CD14-positive monocyte (primary cell): Measurements from ENCODE around the gene CCT4. TPM values are rescaled to one million over a fixed set of nuclear protein-coding genes. Genes with fewer than 3 reads are reported as not detected.

Experiments used
- DNase-seq, 3 donors: peaks; one replicate each; pipeline ENCODE4 v3.0.0-alpha.2; 2011 to 2022
- H2AFZ ChIP-seq: 2 replicates; pipeline ENCODE4 v1.6.0; 2012; ENCODE audit warnings: mild to moderate bottlenecking, low read depth, low read length, inconsistent platforms; ENCODE audit not compliant: insufficient read depth, poor library complexity, severe bottlenecking
- H3K27ac ChIP-seq, 2 donors: 1 replicate in 1 of 2; 2 replicates in 1 of 2; pipeline ENCODE4 v1.5.1; 2012 to 2013; ENCODE audit warnings: low read length in 2 of 2, control low read depth in 1 of 2, inconsistent platforms in 1 of 2, low read depth in 1 of 2, mild to moderate bottlenecking in 1 of 2
- H3K27me3 ChIP-seq, 2 donors: one replicate each; pipeline versions ENCODE4 v1.6.0 to v1.6.1; 2011 to 2013; ENCODE audit warnings: low read length in 2 of 2; ENCODE audit not compliant: control insufficient read depth in 2 of 2, insufficient read depth in 2 of 2
- H3K36me3 ChIP-seq, 2 donors: replicated peaks in 1 of 2; 1 replicate in 1 of 2; 2 replicates in 1 of 2; pipeline versions ENCODE4 v1.5.1 to v1.6.1; 2012 to 2013; ENCODE audit warnings: low read length in 2 of 2, control low read depth in 1 of 2, inconsistent platforms in 1 of 2, mild to moderate bottlenecking in 1 of 2; ENCODE audit not compliant: insufficient read depth in 2 of 2, control insufficient read depth in 1 of 2
- H3K4me1 ChIP-seq, 2 donors: 1 replicate in 1 of 2; 2 replicates in 1 of 2; pipeline versions ENCODE4 v1.5.1 to v1.6.1; 2012 to 2013; ENCODE audit warnings: low read length in 2 of 2, control low read depth in 1 of 2, inconsistent platforms in 1 of 2, mild to moderate bottlenecking in 1 of 2, moderate library complexity in 1 of 2; ENCODE audit not compliant: insufficient read depth in 2 of 2, control insufficient read depth in 1 of 2
- H3K4me2 ChIP-seq: replicated peaks from 2 replicates; pipeline ENCODE3; 2012; ENCODE audit warnings: low read length, moderate library complexity, mild to moderate bottlenecking; ENCODE audit not compliant: poor library complexity, severe bottlenecking; ENCODE audit errors: extremely low read depth
- H3K4me3 ChIP-seq, 3 experiments: fragments of 200-600 bp in 1 of 3; sonication (generic) in 1 of 3; replicated peaks in 1 of 3; 1 replicate in 2 of 3; 2 replicates in 1 of 3; pipeline ENCODE4 v1.5.1; 2011 to 2013; ENCODE audit warnings: low read length in 3 of 3, mild to moderate bottlenecking in 3 of 3, control low read depth in 2 of 3, low read depth in 2 of 3, inconsistent platforms in 1 of 3, moderate library complexity in 1 of 3
- H3K79me2 ChIP-seq: 2 replicates; pipeline ENCODE4 v1.6.0; 2012; ENCODE audit warnings: mild to moderate bottlenecking, control low read depth, inconsistent platforms, low read length, moderate library complexity; ENCODE audit not compliant: insufficient read depth
- H3K9ac ChIP-seq: 2 replicates; pipeline ENCODE4 v1.6.0; 2017; ENCODE audit warnings: low read length, mild to moderate bottlenecking; ENCODE audit not compliant: insufficient read depth, poor library complexity, severe bottlenecking
- H3K9me3 ChIP-seq, 2 donors: replicated peaks in 1 of 2; 1 replicate in 1 of 2; 2 replicates in 1 of 2; pipeline versions ENCODE4 v1.5.1 to v1.6.1; 2012 to 2013; ENCODE audit warnings: low read length in 2 of 2, control low read depth in 1 of 2; ENCODE audit not compliant: control insufficient read depth in 1 of 2, insufficient read depth in 1 of 2
- H4K20me1 ChIP-seq: 2 replicates; pipeline ENCODE4 v1.6.0; 2012; ENCODE audit warnings: mild to moderate bottlenecking, low read length, control low read depth, moderate library complexity; ENCODE audit not compliant: insufficient read depth
- H3K27ac Mint-ChIP-seq, 7 donors: one replicate each; pipeline ENCODE4 v1.8.0; 2020; ENCODE audit warnings: mild to moderate bottlenecking in 7 of 7, mixed read lengths in 7 of 7, moderate library complexity in 6 of 7, inconsistent platforms in 2 of 7
- H3K27me3 Mint-ChIP-seq, 3 donors: one replicate each; pipeline ENCODE4 v1.8.0; 2021 to 2022; ENCODE audit warnings: low read depth in 3 of 3, mild to moderate bottlenecking in 3 of 3, mixed read lengths in 3 of 3, moderate library complexity in 3 of 3, inconsistent platforms in 1 of 3
- H3K36me3 Mint-ChIP-seq, 2 donors: one replicate each; pipeline ENCODE4 v1.8.0; 2020; ENCODE audit warnings: mixed read lengths in 2 of 2, inconsistent platforms in 1 of 2, mild to moderate bottlenecking in 1 of 2
- H3K4me1 Mint-ChIP-seq: one replicate; pipeline ENCODE4 v1.8.0; 2020; ENCODE audit warnings: mild to moderate bottlenecking, mixed read lengths
- H3K4me3 Mint-ChIP-seq, 2 donors: one replicate each; pipeline ENCODE4 v1.8.0; 2020; ENCODE audit warnings: mild to moderate bottlenecking in 2 of 2, mixed read lengths in 2 of 2, moderate library complexity in 1 of 2
- H3K9me3 Mint-ChIP-seq, 7 donors: one replicate each; pipeline ENCODE4 v1.8.0; 2020 to 2022; ENCODE audit warnings: mixed read lengths in 7 of 7, mild to moderate bottlenecking in 6 of 7, moderate library complexity in 6 of 7, inconsistent platforms in 2 of 7
- WGBS: methylation state at CpG from one replicate; pipeline ENCODE4 v1.1.5; 2013; ENCODE audit warnings: missing lambda C conversion rate; ENCODE audit not compliant: insufficient coverage; 5-methylcytosine and 5-hydroxymethylcytosine counted together
- intact Hi-C, 2 donors: fragments of 100-400 bp; cut with micrococcal nuclease; formaldehyde crosslinking; loops; one replicate each; pipeline versions ENCODE4 v1.15.0 to v1.15.1; 2023
- polyA plus RNA-seq, 3 donors: library from polyadenylated mRNA; depleted of rRNA in 1 of 3; unstranded in 2 of 3; stranded (reverse) in 1 of 3; fragments of 300-500 nt in 2 of 3; fragments of >200 nt in 1 of 3; fragmentation: Illumina TruSeq in 2 of 3; gene quantifications; 1 replicate in 2 of 3; 2 replicates in 1 of 3; pipeline ENCODE4 v1.2.3, GENCODE V29; 2012 to 2021
- TF ChIP-seq, protein P1 (sequence below): fragments of 200-600 bp; IDR thresholded peaks from one replicate; pipeline ENCODE4 v1.8.0; 2022; ENCODE audit warnings: antibody characterized with exemption, mild to moderate bottlenecking

CCT4 gene
- polyA plus RNA-seq, 3 donors = 26.1 to 78.1 (median 73.1) TPM

DNA sequence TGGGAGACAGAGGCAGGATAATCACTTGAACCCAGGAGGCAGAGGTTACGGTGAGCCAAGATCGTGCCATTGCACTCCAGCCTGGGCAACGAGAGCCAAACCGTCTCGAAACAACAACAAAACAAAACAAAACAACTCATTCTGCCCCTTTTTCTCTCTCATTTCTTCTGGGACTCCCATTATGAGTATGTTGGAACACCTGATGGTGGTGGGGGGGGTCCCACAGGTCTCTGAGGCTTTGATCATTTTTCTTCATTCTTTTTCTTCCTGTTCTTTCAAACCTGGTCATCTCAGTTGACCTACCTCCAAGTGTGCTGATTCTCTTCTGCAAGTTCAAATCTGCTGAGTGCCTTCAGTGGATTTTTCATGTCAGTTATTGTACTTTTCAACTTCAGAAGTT, 26.4 kb downstream of the CCT4 start:
- no peaks in the 10 kb centered on the region for H3K27me3 ChIP-seq
- Mint-ChIP-seq H3K36me3 (peaks cover 22 to 34% of the 10 kb centered on the region in 2 donors), H3K9me3 (peaks cover 2 to 6% (median 3%) of the 10 kb centered on the region in 7 donors), H3K27ac (no peak overlapping the region), H3K4me3 (no peak overlapping the region), H3K4me1 (no peaks in the 10 kb centered on the region), H3K27me3 (no peaks in the 10 kb centered on the region)
- no peak overlapping the region for H3K4me3 ChIP-seq
- no peak for DNase-seq
- no peak overlapping the region for H3K9ac ChIP-seq
- no peak overlapping the region for H2AFZ ChIP-seq
- WGBS = 100% methylated on average over 2 of the region's 5 CpGs
- H3K4me2 ChIP-seq = no peak overlapping the region
- no peaks in the 10 kb centered on the region for H3K9me3 ChIP-seq
- no peaks in the 10 kb centered on the region for H4K20me1 ChIP-seq
- H3K27ac ChIP-seq = no peak overlapping the region
- H3K36me3 ChIP-seq = peaks cover 11 to 33% of the 10 kb centered on the region in 2 donors
- TF ChIP-seq, protein P1, sequence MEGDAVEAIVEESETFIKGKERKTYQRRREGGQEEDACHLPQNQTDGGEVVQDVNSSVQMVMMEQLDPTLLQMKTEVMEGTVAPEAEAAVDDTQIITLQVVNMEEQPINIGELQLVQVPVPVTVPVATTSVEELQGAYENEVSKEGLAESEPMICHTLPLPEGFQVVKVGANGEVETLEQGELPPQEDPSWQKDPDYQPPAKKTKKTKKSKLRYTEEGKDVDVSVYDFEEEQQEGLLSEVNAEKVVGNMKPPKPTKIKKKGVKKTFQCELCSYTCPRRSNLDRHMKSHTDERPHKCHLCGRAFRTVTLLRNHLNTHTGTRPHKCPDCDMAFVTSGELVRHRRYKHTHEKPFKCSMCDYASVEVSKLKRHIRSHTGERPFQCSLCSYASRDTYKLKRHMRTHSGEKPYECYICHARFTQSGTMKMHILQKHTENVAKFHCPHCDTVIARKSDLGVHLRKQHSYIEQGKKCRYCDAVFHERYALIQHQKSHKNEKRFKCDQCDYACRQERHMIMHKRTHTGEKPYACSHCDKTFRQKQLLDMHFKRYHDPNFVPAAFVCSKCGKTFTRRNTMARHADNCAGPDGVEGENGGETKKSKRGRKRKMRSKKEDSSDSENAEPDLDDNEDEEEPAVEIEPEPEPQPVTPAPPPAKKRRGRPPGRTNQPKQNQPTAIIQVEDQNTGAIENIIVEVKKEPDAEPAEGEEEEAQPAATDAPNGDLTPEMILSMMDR = no peak
- intact Hi-C loops = no loop called here
- H3K79me2 ChIP-seq = no peaks in the 10 kb centered on the region
- no peaks in the 10 kb centered on the region for H3K4me1 ChIP-seq

DNA sequence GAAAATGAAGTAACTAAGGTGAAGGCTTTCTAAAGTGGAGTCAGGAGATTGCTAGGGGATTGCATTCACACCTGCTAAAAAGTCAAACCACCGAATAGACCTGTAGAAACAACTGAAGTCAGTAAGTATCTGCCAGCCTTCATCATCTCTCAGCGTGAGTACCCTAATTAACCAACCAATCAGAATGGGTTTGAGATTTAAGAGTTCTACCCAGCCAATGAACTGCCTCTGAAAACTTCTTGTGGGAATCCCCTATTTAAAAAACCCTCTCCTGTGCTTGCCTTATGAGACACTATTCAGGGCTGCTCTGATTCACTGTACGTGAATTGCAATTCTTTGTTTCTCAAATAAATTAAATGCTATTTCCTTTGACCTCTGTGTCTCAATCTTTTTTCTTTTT, 31.2 kb downstream of the CCT4 start:
- H3K4me2 ChIP-seq = no peak overlapping the region
- peaks cover 19 to 20% of the 10 kb centered on the region in 2 donors for H3K4me1 ChIP-seq
- Mint-ChIP-seq H3K4me1 (peaks cover 22% of the 10 kb centered on the region), H3K4me3 (no peak overlapping the region), H3K27me3 (no peaks in the 10 kb centered on the region), H3K36me3 (peaks cover 2 to 4% of the 10 kb centered on the region in 2 donors), H3K27ac (no peak overlapping the region), H3K9me3 (peaks cover 0 to 4% (median 2%) of the 10 kb centered on the region in 7 donors)
- H3K4me3 ChIP-seq = no peak overlapping the region
- H3K27me3 ChIP-seq = no peaks in the 10 kb centered on the region
- TF ChIP-seq, protein P1 = no peak
- no peaks in the 10 kb centered on the region for H3K36me3 ChIP-seq
- DNase-seq = no peak
- H3K9ac ChIP-seq = no peak overlapping the region
- H3K27ac ChIP-seq = no peak overlapping the region
- no peaks in the 10 kb centered on the region for H3K79me2 ChIP-seq
- no peaks in the 10 kb centered on the region for H3K9me3 ChIP-seq
- 80% methylated on average over 1 of the region's 3 CpGs for WGBS
- intact Hi-C loops = loop anchor here (10.0 kb wide), 2 partner anchors 162 to 322 kb away; partner anchors contain the start of gene XPO1 (in 1 of the 2)
- H2AFZ ChIP-seq = no peak overlapping the region
- no peaks in the 10 kb centered on the region for H4K20me1 ChIP-seq
